HCT116 (cell line): ENCODE results near the gene GAL3ST3. TPM values are rescaled to one million over a fixed set of nuclear protein-coding genes. Genes with fewer than 3 reads are reported as not detected.

Source experiments
- ATAC-seq: fragments of 200-7000 bp; cut with Tn5 transposase; 2 replicates; pipeline ENCODE4 v1.9.1; 2020; ENCODE audit warnings: mild to moderate bottlenecking, moderate library complexity
- BruUV-seq: library from RNA; stranded (reverse); fragments of 400-500 nt; replicated peaks from 2 replicates; lab custom pipeline; 2021; lab: Mats Ljungman, UMichigan
- CTCF ChIA-PET: fragments of 300-600 bp; sonication (Branson Sonifier 250); formaldehyde crosslinking; loops from one replicate; lab custom pipeline; 2021; ENCODE audit warnings: antibody characterized with exemption; lab: Charles Lee
- POLR2A ChIA-PET: fragments of 300-600, 350-600 bp; sonication (Branson Sonifier 250); formaldehyde crosslinking; loops from one replicate; lab custom pipeline; 2021; ENCODE audit warnings: antibody characterized with exemption; lab: Charles Lee
- RAD21 ChIA-PET, 2 experiments: fragments of 300-600 bp; sonication (Branson Sonifier 250); formaldehyde crosslinking; loops; one replicate each; lab custom pipeline; 2023; ENCODE audit warnings: low total read pairs in 2 of 2; ENCODE audit not compliant: uncharacterized antibody in 2 of 2, unreplicated experiment in 2 of 2, low non-redundant PET in 1 of 2; lab: Charles Lee
- DNase-seq: peaks from one replicate; pipeline ENCODE4 v3.0.0-alpha.2; 2010; ENCODE audit warnings: low read depth, low spot score
- H2AFZ ChIP-seq: fragments of 200-600 bp; shearing (Covaris generic), sonication (generic); 2 replicates; pipeline ENCODE4 v1.6.1; 2017; ENCODE audit warnings: low read depth, mixed run types, mixed read lengths, antibody characterized with exemption, low read length; ENCODE audit not compliant: poor library complexity, severe bottlenecking
- H3K27ac ChIP-seq: 2 replicates; pipeline ENCODE4 v1.5.1; 2012; ENCODE audit warnings: low read depth, low read length
- H3K27me3 ChIP-seq: fragments of 200-600 bp; sonication (generic); 2 replicates; pipeline ENCODE4 v1.6.1; 2016; ENCODE audit warnings: mixed run types, low read length, mixed read lengths; ENCODE audit not compliant: insufficient read depth
- H3K36me3 ChIP-seq, 2 experiments: fragments of 200-500 bp in 1 of 2; fragments of 200-600 bp in 1 of 2; sonication (Bioruptor generic) in 1 of 2; sonication (generic) in 1 of 2; 2 replicates each; pipeline versions ENCODE4 v1.5.1 to v1.6.1; 2014 to 2016; ENCODE audit warnings: low read length in 2 of 2, inconsistent platforms in 1 of 2, mixed read lengths in 1 of 2, mixed run types in 1 of 2; ENCODE audit not compliant: insufficient read depth in 2 of 2, control insufficient read depth in 1 of 2
- H3K4me1 ChIP-seq, 2 experiments: fragments of 200-600 bp in 1 of 2; sonication (generic) in 1 of 2; 2 replicates each; pipeline versions ENCODE4 v1.5.1 to v1.6.1; 2012 to 2017; ENCODE audit warnings: low read length in 2 of 2, inconsistent platforms in 1 of 2, mild to moderate bottlenecking in 1 of 2, mixed read lengths in 1 of 2, mixed run types in 1 of 2, moderate library complexity in 1 of 2; ENCODE audit not compliant: insufficient read depth in 2 of 2, control insufficient read depth in 1 of 2
- H3K4me2 ChIP-seq: fragments of 200-600 bp; sonication (generic); 2 replicates; pipeline ENCODE4 v1.6.1; 2017; ENCODE audit warnings: mixed run types, low read length, mixed read lengths
- H3K4me3 ChIP-seq, 2 experiments: fragments of 200-600 bp in 1 of 2; sonication (generic) in 1 of 2; replicated peaks in 1 of 2; 2 replicates each; pipeline ENCODE4 v1.5.1; 2011 to 2016; ENCODE audit warnings: low read length in 2 of 2, control low read depth in 1 of 2, low read depth in 1 of 2, mild to moderate bottlenecking in 1 of 2, mixed read lengths in 1 of 2, mixed run types in 1 of 2
- H3K79me2 ChIP-seq: fragments of 200-600 bp; sonication (generic); 2 replicates; pipeline ENCODE4 v1.6.1; 2017; ENCODE audit warnings: mild to moderate bottlenecking, mixed run types, low read length, moderate library complexity, mixed read lengths; ENCODE audit not compliant: insufficient read depth
- H3K9ac ChIP-seq: fragments of 200-600 bp; sonication (generic); 2 replicates; pipeline ENCODE4 v1.6.1; 2016; ENCODE audit warnings: low read length, mixed read lengths
- H3K9me2 ChIP-seq: fragments of 200-600 bp; sonication (generic), shearing (Covaris generic); 2 replicates; pipeline ENCODE4 v1.6.1; 2017; ENCODE audit warnings: mixed run types, mild to moderate bottlenecking, moderate library complexity; ENCODE audit not compliant: insufficient read depth
- H3K9me3 ChIP-seq, 2 experiments: fragments of 200-500 bp in 1 of 2; fragments of 200-600 bp in 1 of 2; sonication (Bioruptor generic) in 1 of 2; sonication (generic) in 1 of 2; 2 replicates each; pipeline ENCODE4 v1.6.1; 2014 to 2017; ENCODE audit warnings: low read length in 2 of 2, mixed read lengths in 2 of 2, inconsistent platforms in 1 of 2, low read depth in 1 of 2, mild to moderate bottlenecking in 1 of 2, mixed run types in 1 of 2, moderate library complexity in 1 of 2; ENCODE audit not compliant: control insufficient read depth in 1 of 2, insufficient read depth in 1 of 2
- H4K20me1 ChIP-seq: fragments of 200-600 bp; sonication (generic), shearing (Covaris generic); 2 replicates; pipeline ENCODE4 v1.6.1; 2017; ENCODE audit warnings: mixed run types, mild to moderate bottlenecking, moderate library complexity; ENCODE audit not compliant: insufficient read depth
- CEBPB ChIP-seq: IDR thresholded peaks from 2 replicates; pipeline ENCODE4 v1.6.1; 2012; ENCODE audit warnings: low read depth
- CTCF ChIP-seq, 3 experiments: fragments of 200-600 bp in 1 of 3; sonication (generic) in 1 of 3; IDR thresholded peaks in 2 of 3; conservative IDR thresholded peaks in 1 of 3; 2 replicates each; pipeline ENCODE4 v1.5.1; 2012 to 2017; ENCODE audit warnings: low read depth in 2 of 3, low read length in 2 of 3, antibody characterized with exemption in 1 of 3, borderline replicate concordance in 1 of 3, control low read depth in 1 of 3, mild to moderate bottlenecking in 1 of 3, mixed read lengths in 1 of 3, mixed run types in 1 of 3, moderate library complexity in 1 of 3; ENCODE audit not compliant: insufficient read depth in 1 of 3
- ELF1 ChIP-seq: IDR thresholded peaks from 2 replicates; pipeline ENCODE4 v1.6.1; 2012; ENCODE audit warnings: low read depth, borderline replicate concordance
- FOSL1 ChIP-seq: IDR thresholded peaks from 2 replicates; pipeline ENCODE4 v1.6.1; 2012; ENCODE audit warnings: low read depth
- SIN3A ChIP-seq: IDR thresholded peaks from 2 replicates; pipeline ENCODE4 v1.6.1; 2012; ENCODE audit warnings: low read depth
- SP1 ChIP-seq: IDR thresholded peaks from 2 replicates; pipeline ENCODE4 v1.6.1; 2012; ENCODE audit warnings: low read depth
- intact Hi-C: fragments of 100-400 bp; cut with micrococcal nuclease; formaldehyde crosslinking; loops from 2 replicates; pipeline ENCODE4 v1.10.0; 2022
- total RNA-seq: library from RNA; stranded (reverse); gene quantifications from one replicate; pipeline ENCODE4 v1.2.1, GENCODE V29; 2021; ENCODE audit not compliant: unreplicated experiment
- TF ChIP-seq, protein P1 (sequence below): IDR thresholded peaks from 2 replicates; pipeline ENCODE4 v1.6.1; 2012

GAL3ST3 gene
- total RNA-seq, 1 experiment from 2014 or later, result not detected

DNA sequence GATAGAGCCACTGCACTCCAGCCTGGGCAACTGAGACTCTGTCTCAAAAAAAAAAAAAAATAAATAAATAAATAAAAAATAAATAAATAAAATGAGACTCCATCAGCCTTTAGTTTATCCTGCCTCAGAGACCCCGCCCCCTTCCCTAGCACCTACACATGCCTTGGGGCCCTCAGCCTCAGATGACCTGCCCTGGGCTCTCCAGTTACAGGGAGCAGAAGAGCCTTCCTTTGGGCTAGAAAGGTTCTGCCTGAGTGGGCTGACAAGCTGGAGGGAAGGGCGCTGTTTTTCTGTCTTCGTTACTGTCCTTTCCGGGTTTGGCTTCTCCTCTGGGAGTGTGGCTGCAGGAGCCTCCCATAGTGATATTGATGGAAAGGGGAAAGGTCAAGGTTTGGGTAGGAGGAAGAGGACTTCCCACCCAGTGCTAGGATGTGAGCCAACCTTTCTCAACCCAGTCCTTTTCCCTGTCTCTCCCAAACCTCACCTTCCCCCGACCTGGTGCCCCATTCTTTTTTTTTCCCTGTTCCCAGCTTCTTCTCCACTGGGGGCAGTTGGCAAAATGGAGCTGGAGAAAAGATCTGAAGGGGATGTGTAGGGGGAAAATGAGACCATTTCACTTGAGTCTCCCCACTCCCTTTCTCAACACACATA, 1.7 kb upstream of the GAL3ST3 start:
- POLR2A ChIA-PET, result interaction anchor here (1.8 kb wide), 1 partner anchor 159 kb away, joined by 5 read pairs; no protein-coding TSS in a partner anchor
- H3K9ac ChIP-seq, result peak overlapping the region; percentile 79
- intact Hi-C loops, result no loop called here
- H4K20me1 ChIP-seq, result no peaks in the 10 kb centered on the region
- no peaks in the 10 kb centered on the region for H3K9me3 ChIP-seq
- peaks cover 33% of the 10 kb centered on the region for H3K79me2 ChIP-seq
- H3K27me3 ChIP-seq, result no peaks in the 10 kb centered on the region
- H3K4me3 ChIP-seq, result peak overlapping the region in 1 of 2 experiments; percentile 79; a peak in 3 of 4 replicates
- DNase-seq (no peak), ATAC-seq (no peak)
- no peaks in the 10 kb centered on the region for H3K9me2 ChIP-seq
- RAD21 ChIA-PET, result interaction anchor here in 1 of 2 experiments (0.6 kb wide), 1 partner anchor 191 kb away, joined by 3 read pairs; no protein-coding TSS in a partner anchor
- H3K36me3 ChIP-seq, result peaks cover 12 to 14% of the 10 kb centered on the region in 2 experiments; a peak in 3 of 4 replicates
- H2AFZ ChIP-seq, result no peak overlapping the region
- peaks cover 21% of the 10 kb centered on the region in 2 experiments for H3K4me1 ChIP-seq
- TF ChIP-seq SP1 (no peak), CTCF (IDR thresholded peaks at IDR 0.05 in 2 of 3, conservative IDR thresholded peaks at IDR 0.05 in 1 of 3; ENCODE audit: borderline replicate concordance in 1 of 3, insufficient read depth in 1 of 3, low read depth in 2 of 3, low read length in 2 of 3) (peak in 2 of 3 experiments; percentile 7 to 14; a peak in 1 of 6 replicates)
- H3K27ac ChIP-seq, result peak overlapping the region; percentile 83
- H3K4me2 ChIP-seq, result peak overlapping the region; percentile 92
- CTCF ChIA-PET, result interaction anchor here (1.2 to 1.9 kb wide), 3 partner anchors 48 to 191 kb away, joined by 3 to 6 read pairs (median 4); partner anchors contain the start of genes BANF1 and EIF1AD
- no TSS peak for BruUV-seq

DNA sequence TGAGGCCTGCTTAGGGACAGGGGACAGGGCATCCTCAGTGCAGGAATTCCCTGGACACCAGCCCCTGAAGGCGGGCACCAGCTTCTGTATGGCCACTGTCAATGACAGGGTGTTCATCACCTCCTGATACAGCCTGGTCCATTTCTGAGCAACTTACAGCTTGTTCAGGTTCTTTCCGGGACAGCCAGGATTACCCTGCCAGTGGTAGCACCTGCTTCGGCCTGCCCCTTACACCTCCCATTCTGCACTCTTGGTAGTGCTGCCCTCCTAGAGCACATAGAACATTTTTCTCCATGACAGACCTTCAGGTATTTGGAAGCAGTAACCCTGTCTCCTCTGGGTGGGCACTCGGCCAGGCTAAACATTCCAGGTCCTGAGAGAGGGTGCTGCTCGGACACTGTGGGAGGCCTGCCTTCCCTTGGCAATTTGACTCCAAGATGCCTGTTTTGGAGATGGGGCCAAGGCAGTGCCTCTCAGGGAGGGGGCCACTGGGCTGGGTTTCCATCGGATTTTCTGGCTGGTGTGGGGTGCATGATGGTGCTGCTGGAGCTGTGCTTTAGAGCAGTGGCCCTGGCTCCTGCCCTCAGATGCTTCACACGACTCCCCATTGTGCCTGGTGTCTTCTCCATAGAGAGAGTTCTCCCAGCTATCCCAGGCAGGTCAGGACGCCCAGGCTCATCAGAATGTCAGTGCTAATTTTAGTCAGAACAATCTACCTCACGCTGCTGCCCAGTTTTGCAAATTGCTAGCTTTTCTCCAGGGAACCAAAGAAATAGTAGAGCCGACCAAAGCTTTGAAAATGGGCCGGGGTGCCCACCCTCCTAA, 1.2 kb downstream of the GAL3ST3 start:
- Histone ChIP-seq H3K4me2 (no peak overlapping the region), H2AFZ (no peak overlapping the region), H4K20me1 (no peaks in the 10 kb centered on the region), H3K9me2 (no peaks in the 10 kb centered on the region), H3K9me3 (no peaks in the 10 kb centered on the region), H3K4me1 (peaks cover 16 to 23% of the 10 kb centered on the region in 2 experiments), H3K4me3 (no peak overlapping the region), H3K9ac (no peak overlapping the region), H3K27me3 (no peaks in the 10 kb centered on the region), H3K36me3 (no peaks in the 10 kb centered on the region), H3K27ac (no peak overlapping the region), H3K79me2 (peaks cover 6% of the 10 kb centered on the region)
- POLR2A ChIA-PET, result no interaction called here
- CTCF ChIA-PET, result no interaction called here
- BruUV-seq, result no TSS peak
- DNase-seq (no peak), ATAC-seq (no peak)
- intact Hi-C loops, result no loop called here
- RAD21 ChIA-PET, result interaction anchor here in 1 of 2 experiments (0.5 kb wide), 1 partner anchor 388 kb away, joined by 3 read pairs; no protein-coding TSS in a partner anchor
- TF ChIP-seq FOSL1, result no peak
- no peak for TF ChIP-seq CEBPB
- TF ChIP-seq SIN3A, result no peak
- TF ChIP-seq, protein P1, sequence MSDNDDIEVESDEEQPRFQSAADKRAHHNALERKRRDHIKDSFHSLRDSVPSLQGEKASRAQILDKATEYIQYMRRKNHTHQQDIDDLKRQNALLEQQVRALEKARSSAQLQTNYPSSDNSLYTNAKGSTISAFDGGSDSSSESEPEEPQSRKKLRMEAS, result no peak
- TF ChIP-seq ELF1, result no peak
